CMK (cell line): ENCODE data around the gene MMP24.

Source experiments
- DNase-seq: peaks from one replicate; pipeline ENCODE4 v3.0.0-alpha.2; 2010; ENCODE audit warnings: low read depth

MMP24 gene

DNA sequence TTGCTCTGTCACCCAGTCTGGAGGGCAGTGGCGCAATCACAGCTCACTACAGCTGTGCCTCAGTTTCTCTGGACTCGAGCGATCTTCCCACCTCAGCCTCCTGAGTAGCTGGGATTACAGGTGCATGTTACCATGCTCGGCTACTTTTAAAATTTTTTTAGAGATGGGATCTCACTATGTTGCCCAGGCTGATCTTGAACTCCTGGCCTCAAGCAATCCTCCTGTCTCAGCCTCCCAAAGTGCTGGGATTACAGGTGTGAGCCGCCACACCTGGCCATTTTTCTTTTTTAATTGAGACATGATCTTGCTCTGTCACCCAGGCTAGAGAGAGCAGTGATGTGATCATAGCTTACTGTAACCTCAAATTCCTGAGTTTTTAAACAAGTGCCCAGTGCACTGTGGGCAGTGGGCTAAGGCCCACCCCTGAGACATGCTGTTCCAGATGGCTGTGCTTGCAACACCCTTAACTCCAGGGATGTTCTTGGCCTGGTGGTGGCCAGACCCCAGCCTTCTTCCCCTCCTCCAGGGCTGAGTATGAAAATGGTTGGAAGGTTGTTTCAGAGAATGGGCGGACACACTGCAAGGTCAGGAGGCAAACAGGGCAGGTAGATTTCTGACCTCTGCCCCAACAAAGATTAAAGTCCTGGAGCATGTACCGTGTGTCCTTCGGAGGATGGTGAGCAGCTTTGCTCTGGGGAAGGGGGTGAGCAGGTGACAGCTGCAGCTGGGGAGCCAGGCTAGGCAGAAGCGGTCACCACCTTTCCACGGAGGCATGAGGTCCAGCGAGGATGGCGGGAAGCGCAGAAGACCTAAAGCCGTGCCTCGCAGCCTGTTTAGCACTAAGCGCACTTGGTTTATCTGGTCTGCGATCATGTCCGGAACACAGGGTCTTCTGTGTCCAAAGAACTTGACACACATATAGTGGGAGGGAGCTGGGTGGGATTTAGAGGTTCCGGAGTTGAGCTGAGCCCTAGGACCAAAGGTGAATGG is 67.1 kb downstream of the MMP24 start:
- no peak for DNase-seq

DNA sequence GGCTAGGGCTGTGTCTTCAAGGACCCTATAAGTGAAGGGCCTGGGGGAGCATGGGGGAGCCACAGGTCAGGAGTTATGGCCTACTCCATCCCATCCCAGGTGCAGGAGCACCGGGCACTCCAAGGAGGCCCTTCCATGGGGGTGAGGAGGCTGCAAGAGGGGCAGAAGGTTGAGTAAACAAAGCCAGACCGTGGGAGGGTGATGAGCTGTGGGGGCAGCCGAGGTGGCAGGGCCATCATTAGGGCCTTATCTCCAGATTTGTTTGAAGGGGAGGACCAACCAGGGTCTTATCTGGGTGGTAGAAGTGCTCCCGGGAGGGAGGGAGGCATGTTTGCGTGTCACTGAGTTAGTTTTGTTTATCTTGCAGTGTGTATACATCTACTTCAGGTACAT is 67.8 kb downstream of the MMP24 start:
- no peak for DNase-seq

DNA sequence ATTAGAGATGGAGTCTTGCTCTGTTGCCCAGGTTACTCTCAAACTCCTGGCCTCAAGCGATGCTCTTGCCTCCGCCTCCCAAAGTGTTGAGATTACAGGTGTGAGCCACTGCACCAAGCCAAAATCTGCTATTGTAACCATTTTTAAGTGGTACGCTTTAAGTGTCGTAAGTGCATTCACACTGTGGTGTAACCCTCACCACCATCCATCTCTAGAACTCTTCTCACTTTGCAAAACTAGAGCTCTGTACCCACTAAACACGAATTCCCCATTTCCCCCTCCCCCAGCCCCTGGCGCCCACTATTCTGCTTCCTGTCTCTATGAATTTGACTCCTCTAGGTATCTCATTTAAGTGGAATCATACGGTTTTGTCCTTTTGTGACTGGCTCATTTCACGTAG is 68.6 kb downstream of the MMP24 start:
- DNase-seq, result no peak

DNA sequence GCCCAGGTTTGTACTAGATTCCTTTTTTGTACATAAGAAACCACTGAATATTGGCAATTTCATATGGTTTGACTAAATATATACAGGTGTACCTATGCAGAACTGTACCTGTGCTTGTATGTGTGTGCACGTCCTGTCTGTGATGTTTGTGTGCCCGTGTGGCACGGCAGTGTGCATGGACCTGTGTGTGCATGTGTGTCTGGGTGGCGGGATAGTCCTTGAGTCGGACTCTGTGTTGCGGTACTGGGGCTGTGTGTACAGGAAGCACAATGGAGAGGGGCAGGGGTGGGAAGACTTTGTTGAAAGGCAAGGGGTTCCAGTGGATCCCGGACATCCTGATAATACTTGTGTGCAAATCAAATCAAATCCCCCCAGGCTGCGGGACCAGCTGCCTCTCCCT is 69.2 kb downstream of the MMP24 start:
- no peak for DNase-seq

DNA sequence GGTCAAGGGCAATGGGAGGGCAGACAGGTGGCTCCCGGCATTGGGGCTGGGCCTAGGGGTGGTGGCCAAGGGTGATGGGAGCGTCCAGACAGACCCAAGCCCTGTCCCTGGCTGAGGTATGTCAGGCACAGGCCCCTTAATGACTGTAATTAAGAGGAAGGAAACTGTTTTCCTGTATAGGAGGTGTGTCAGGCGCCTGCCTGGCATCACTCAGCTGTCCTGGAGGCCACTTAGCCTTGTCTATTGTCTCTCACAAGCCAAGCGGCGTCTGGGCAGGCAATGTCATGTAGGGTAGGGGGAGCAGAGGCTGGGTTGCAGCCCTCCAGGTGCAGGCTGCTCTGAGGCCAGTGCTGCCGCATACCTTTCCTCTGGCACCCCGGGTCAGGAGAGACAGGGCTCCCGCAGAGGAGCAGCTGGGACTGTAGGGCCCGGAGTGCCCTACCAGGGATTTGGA is 69.6 kb downstream of the MMP24 start:
- no peak for DNase-seq

DNA sequence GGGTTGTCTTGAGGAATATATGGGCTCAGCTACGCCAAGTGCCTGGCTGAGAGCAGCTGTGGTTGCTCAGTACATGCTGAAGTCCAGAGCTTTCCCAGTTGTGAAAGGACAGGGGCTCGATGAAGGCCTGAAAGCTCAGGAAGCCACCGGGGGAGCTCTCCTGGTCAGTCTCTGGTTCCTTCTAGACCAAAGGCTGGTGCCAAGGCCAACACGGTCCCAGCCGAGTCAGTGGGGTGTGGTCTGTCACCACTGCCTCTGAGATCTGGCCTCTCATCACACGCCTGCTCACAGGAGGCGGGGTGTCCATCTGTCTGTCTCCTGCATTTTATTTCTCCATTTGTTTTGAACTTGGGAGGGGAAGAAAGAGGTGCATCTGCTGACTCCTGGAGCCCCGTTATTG is 70.7 kb downstream of the MMP24 start:
- no peak for DNase-seq

DNA sequence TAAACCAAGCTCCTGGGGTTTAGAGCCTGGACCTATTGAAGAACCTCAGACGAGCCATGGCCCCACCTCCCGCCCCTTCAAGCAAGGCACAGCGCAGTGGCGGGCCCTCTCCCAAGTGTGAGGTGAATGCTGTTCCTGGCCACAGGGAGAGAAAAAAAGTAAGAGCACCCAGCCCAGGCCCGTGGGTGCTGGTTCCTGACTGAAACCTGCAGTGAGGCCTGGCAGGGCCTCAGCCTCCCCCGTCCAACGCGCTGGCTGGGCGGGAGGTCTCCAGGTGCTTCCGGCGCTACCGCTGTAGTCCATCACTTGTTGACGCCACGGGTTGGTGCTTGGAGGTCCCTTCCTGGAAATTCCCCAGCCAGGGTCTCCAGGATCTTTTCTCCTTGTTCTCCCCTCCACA is 71.2 kb downstream of the MMP24 start:
- no peak for DNase-seq

DNA sequence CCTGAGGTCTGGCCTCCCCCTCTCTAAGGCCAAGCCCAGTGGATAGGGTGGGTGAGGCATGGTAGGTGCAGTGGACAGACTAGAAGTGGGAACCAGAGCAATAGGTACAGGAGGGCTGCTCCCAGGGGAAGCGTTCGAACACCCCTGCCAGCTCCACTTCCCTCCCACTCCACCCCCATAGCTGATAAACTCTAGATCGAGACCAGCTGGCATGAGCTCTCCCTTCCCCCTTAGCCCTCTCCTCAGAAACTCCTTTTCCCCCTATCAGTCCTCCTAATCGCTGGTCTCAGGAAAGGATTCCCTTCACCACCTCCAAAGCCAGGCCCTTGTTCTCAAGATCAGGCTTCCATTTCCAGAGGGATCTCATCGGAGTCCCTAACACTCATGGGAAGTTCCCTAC is 71.8 kb downstream of the MMP24 start:
- no peak for DNase-seq

DNA sequence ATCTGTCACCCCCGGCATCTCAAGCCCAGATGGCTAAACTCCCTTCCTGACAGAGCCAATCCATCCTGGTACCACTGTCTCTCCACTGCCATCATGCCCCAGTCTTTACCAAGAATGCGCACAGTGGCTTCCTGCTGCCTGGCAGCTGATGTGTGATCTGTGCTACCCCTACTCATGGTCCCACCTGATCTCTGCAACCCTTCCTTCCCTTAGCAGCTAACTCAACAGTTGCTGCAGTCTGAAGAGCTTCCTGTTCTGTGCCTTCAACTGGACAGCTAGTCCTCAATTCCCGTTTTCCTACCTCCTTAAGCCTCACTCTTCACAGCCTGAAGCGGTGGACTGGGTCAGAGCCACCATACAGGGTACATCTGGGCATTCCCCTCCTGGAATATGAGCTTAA is 73.3 kb downstream of the MMP24 start:
- DNase-seq, result no peak

DNA sequence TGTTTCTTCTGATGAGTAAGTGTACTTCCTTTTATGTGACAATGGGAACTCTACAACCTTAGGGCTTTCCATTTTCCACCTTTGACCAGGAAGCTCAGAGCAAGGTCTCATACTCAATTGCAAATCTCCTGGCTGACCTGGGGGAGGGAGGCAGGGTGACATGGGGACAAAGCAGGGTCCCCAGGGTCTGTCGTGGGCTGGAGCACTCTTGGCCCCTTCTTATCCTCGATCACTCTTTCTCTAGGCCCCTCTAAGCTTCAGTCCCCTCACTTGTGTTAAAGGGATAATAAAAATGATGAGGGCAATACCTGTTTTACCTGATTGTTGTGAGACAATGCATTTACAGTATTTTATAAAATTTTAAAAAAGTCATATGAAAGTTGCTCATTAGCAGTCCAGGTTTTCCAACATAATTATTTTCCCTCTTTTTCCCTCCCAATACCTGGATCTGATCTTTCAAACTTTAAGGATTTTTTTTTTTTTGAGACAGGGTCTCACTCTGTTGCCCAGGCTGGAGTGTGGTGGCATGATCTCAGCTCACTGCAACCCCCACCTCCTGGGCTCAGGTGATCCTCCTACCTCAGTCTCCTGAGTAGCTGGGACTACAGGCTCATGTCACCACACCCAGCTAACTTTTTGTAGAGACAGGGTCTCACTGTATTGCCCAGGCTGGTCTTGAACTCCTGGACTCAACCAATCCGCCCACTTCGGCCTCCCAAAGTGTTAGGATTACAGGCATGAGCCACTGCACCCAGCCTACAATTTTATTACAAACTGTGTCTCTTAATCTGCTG is 74.2 kb downstream of the MMP24 start:
- DNase-seq, result no peak

DNA sequence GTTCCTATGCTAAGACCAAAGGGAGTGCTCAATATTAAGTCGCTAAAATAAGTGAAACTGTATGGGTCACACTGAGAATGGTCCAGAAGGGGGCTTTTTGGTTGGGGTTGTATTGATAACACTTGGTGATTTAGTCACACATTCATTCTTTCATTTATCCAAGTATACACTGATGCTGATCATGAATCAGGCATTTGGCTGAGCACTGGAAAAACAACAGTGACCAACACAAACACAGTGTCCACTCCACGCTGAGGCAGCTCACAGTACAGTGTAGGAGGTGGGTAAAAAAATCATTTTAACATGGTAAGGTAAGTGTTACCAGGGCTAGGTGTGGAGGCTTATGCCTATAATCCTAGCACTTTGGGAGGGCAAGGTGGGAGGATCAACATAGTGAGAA is 74.9 kb downstream of the MMP24 start:
- DNase-seq, result no peak

DNA sequence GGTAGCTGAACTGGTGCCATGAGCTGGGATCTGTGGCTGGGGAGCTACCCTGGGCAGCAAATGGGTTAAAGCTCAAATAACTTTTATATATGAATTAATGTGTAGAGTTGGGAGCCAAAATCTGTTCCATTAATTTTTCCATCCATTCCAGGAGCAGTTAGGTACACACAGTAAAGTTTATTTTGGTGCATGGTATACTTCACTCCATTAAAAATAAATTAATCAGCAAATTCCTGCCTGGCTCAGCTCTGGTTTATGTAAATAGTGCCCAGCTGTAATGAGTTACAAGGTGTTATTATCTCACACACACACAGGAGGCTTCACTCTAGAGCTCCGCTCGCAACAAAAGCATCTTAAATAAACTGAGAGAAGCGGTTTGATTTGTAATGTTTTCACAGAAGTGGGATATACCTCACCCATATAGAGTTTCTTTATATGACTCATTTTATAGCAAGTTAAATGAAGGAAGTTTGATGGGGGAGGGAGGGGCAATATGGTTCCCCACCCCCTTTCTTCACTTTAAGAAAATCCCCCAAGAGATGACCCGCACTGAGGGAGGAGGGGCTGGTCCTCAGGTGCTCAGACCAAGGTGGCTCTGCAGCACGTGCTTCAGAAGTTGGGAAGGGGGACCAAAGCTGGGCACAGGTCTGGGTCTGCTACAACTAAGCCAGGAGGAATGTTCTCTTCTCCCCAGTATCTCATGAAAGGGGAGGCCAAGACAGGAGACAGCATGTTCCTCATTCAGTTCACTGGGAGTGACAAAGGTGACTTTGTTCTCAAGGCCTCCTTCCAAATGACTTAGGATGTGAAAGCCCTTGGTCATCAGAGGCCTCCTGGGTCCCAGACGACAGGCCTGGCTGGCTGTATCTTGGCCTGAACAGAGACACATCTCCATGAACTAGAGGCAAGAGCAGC is 76.2 kb downstream of the MMP24 start:
- DNase-seq, result no peak

DNA sequence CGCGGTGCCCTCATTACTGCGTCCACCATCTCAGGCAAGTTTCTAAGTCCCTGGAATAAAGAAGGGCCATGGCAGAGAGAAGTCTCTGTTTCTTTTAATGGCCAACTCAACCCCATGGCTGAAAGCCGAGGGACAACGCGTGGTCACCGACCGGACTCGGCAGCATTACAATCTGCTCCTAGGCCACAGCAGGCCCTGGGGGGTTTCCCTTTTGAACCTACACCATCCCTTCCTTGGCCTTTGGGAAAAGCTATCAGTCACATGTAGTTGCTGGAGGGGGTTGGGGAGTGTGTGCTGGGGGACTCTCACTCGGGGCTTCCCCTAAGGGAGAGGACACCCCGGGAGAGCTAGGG is 76.9 kb downstream of the MMP24 start:
- DNase-seq, result no peak

DNA sequence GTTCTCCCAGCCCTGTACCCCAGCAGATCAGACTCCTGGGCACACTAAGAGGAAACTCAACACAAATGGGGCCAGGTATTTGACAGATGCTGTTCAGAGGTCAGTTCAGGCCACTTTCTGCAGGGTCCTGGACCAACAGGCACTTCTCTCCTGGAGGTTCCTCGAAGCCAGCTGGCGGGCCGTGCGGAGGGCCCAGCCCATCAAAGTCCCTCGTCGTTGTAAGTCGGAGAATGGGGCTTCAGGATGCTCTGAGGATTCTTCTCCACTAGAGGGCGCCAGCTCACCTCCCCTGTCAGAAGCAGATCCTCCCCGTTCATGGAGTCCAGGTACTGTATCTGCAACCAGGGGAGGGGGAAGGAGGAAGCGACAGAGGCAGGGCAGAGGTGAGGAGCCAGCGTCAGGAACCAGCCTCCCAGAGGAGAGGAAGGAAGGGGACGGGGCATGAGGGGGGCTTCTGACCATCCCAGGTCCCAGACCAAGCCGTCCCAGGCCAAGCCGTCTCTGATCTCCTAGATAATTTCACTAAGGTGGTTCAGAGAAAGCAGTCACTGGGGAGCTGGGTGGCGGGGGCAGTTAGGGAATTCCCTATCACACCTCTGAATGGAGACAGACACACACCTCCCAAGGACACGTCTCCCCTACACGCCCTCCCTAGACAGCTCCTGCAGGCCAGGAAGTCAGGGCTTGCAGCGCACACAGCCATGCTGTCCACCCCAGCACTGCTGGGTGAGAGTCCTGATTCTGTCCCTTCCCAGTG is 77.4 kb downstream of the MMP24 start:
- DNase-seq, result peak; percentile 84

DNA sequence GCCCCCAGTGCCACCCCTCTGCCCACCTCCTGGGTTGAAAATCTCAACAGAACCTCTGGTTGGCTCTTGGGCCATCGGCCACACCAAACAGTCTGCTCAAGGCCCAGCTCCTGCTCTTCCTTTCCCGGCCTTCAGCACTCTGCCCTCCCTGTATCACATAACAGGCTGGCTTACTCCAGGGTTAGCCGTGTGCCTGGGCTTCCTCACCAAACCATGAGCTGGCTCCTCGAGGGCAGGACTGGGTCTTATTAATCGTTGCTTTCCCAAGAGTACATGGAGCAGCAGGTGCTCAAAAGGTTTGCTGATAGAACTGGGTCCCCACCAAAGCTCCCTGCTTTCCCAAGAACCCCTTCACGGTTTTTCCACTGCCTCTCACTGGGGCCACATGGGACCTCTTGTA is 78.5 kb downstream of the MMP24 start:
- DNase-seq, result no peak

DNA sequence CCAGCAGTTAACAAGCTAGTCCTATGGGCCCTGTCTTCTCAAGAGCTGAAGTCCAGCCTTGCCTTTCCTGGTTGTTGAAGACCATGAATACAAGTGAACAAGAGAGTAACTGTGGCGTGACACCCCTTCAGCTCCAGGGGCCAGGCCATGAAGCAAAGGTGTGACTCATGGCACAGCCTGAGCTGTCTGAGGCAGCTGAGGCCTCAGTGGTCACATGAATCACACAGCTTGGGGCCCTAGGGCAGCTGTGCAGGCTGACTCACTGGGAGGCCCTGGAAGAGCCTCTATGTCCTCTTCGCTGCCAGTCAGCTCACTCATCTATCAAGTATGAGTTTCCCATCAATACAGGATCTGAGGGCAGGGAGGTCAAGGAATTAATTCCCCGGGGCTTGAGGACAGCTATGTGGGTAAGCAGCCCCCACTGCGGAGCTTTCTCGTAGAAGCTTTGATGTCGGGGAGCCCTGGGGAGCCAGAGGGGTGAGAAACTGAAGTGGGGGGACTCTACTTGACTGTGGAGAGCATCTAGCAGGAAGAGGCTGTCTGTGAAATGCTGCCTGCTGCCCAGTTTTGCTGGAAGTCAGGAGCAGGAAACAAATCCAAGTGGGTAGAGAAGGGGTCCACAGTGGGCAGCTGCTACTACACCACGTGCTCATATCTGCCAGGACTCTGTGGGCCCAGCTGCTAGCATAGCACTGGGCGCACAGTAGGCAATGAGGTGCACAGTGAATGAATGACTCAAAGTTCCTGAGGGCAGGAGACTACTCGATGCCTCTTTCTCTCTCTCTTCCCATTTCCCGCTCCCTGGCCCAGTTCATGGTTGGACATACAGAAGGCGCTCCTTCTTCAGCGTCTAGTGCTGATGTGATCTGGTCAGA is 79.4 kb downstream of the MMP24 start:
- DNase-seq, result no peak

DNA sequence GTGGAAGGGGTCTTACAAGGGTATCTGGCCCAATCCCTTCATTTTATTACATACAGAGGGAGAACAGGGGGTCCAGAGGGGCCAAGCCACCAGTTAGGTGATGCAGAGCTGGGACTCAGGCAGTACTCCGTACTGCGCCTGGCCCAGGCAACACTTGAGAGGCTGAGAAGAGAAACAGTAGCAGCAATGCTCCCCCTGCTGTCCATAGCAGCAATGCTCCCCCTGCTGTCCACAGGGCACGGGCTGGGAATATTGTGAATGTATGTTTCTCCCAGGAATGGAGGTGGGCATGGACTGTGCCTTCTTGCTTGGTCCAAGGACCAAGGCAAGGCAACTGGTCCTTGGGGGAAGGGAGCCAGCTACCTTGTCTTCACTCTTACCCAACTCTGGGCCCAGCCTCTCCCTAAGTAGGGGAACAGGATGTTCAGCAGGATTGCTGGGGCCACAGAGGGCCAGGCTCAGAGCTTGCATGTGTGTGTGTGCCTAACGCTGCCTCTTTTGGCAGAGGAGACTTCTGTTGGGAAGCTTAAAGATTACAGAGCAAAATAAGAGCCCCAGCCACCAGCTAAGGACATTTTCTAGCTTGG is 80.5 kb downstream of the MMP24 start:
- peak; percentile 14 for DNase-seq

DNA sequence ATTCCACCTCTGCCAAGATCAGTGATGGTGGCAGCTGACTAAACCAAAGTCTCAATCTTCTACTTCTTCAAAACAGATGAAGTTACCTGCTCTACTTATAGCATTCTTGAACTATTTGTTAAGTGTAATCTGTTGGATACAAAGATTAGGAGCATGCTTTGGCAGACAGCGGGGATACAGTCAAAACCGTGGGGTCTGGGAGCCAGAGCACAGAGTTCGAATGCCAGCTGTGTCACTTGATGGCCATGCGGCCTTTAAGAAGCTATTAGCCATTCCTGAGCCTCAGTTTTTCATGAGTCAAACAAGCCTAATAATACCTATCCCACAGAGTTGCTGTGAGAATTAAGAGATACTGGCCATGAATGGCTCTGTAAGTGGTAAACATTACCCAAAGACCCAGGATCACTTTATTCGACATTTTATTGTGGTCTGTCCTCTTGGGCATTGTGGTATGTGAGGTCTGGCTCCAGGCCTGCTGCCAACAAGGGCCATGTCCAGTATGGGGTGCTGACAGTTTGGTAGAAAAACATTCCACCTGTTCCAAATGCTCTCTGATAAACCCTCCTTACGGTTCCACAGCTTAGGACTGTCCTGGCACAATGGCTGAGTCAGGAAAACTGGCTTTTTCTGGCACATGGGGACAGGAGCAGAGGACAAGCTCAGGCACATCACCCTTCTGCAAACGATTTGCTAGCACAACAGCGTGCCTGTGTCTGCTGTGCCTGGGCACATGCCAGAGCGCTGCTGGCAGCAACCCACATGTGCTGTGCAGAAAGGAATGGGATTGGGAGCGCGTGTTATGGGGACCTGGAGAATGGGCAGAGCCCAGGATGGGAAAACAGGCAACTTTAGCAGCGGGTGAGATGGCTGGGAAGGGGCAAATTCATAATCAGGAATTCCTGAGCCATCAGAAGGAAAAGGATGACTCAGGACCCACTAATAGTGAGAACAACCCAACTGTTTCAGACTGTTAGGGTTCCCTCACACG is 81.5 kb downstream of the MMP24 start:
- DNase-seq, result no peak

DNA sequence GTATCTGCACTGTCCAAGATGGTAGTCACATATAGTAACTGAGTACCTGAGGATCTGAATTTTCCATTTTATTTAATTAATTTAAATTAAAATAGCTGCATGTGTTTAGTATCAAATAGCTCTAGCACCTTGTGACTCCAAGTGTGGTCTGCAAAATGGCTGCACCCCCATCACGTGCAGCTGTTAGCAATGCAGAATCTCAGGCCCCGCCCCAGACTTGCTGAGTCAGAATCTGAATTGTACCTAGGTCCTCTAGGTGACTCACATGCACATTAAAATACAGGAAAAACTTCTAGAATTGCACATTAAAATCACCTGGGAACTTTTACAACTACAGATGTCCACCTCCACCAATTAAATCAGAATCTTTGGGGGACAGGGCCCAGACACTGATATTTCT is 84.9 kb downstream of the MMP24 start:
- no peak for DNase-seq
